HG02981 (cell line): Measurements from ENCODE around the gene CFAP300.

Source experiments
- ATAC-seq: cut with Tn5 transposase; IDR thresholded peaks from one replicate; pipeline ENCODE4 v1.9.1; 2021; ENCODE audit warnings: mild to moderate bottlenecking, moderate library complexity; ENCODE audit not compliant: unreplicated experiment

Gene CFAP300

GRCh38 chr11:102119997-102120396 lies 72.8 kb downstream of the CFAP300 start:
- no peak for ATAC-seq

GRCh38 chr11:102120437-102120973 lies 73.3 kb downstream of the CFAP300 start:
- ATAC-seq, result no peak

GRCh38 chr11:102121329-102121728 lies 74.1 kb downstream of the CFAP300 start:
- ATAC-seq, result no peak
